HUES64 (cell line): Measurements from ENCODE around the gene CARM1.

Experiments
- H3K27ac ChIP-seq: 2 replicates; pipeline ENCODE4 v1.7.0; 2013; ENCODE audit warnings: low read depth, low read length, inconsistent platforms
- H3K27me3 ChIP-seq: 2 replicates; pipeline ENCODE4 v1.6.1; 2013; ENCODE audit warnings: mild to moderate bottlenecking, low read length; ENCODE audit not compliant: insufficient read depth
- H3K36me3 ChIP-seq: 2 replicates; pipeline ENCODE4 v1.6.1; 2013; ENCODE audit warnings: mild to moderate bottlenecking, low read length; ENCODE audit not compliant: insufficient read depth
- H3K4me1 ChIP-seq: 2 replicates; pipeline ENCODE4 v1.6.1; 2013; ENCODE audit warnings: mild to moderate bottlenecking, low read length, moderate library complexity; ENCODE audit not compliant: insufficient read depth
- H3K4me3 ChIP-seq: 2 replicates; pipeline ENCODE4 v1.5.1; 2013; ENCODE audit warnings: mild to moderate bottlenecking, low read length, moderate library complexity
- H3K9ac ChIP-seq: 2 replicates; pipeline ENCODE4 v1.6.1; 2013; ENCODE audit warnings: mild to moderate bottlenecking, low read depth, low read length
- H3K9me3 ChIP-seq: 2 replicates; pipeline ENCODE4 v1.6.1; 2013; ENCODE audit warnings: low read depth, low read length; ENCODE audit not compliant: insufficient read depth
- WGBS: fragments of 150-250, 120-280 bp; methylation state at CpG from one replicate; pipeline ENCODE4 v1.1.7; 2013; ENCODE audit warnings: missing lambda C conversion rate; 5-methylcytosine and 5-hydroxymethylcytosine counted together

CARM1 gene

GRCh38 chr19:10878253-10878652 lies 6.9 kb downstream of the CARM1 start:
- H3K36me3 ChIP-seq = peaks cover 3% of the 10 kb centered on the region; the same call in 1 of the 2 replicates
- H3K27ac ChIP-seq = peak overlapping the region; percentile 68; the same call in 1 of the 2 replicates
- no peak overlapping the region for H3K4me3 ChIP-seq
- no peaks in the 10 kb centered on the region for H3K27me3 ChIP-seq
- H3K9ac ChIP-seq = no peak overlapping the region; the same call in 1 of the 2 replicates
- H3K9me3 ChIP-seq = no peaks in the 10 kb centered on the region
- 95% methylated on average over 3 of the region's 3 CpGs for WGBS
- peaks cover 27% of the 10 kb centered on the region for H3K4me1 ChIP-seq

- Histone ChIP-seq H3K4me3 (no peak overlapping the region), H3K4me1 (peaks cover 38% of the 10 kb centered on the region), H3K27me3 (no peaks in the 10 kb centered on the region), H3K36me3 (no peaks in the 10 kb centered on the region), H3K27ac (peak overlapping the region; percentile 64; the same call in 1 of the 2 replicates), H3K9ac (no peak overlapping the region), H3K9me3 (no peaks in the 10 kb centered on the region)
- 41% methylated on average over 14 of the region's 14 CpGs for WGBS
Observed at GRCh38 chr19:10881403-10882107, 10.2 kb downstream of the CARM1 start.

- Histone ChIP-seq H3K9me3 (no peaks in the 10 kb centered on the region), H3K4me1 (peaks cover 43% of the 10 kb centered on the region), H3K27me3 (no peaks in the 10 kb centered on the region), H3K36me3 (no peaks in the 10 kb centered on the region), H3K9ac (no peak overlapping the region), H3K27ac (0 out of 2 replicates have a peak overlapping the region, but pooled peaks have one; percentile 19), H3K4me3 (no peak overlapping the region)
- 68% methylated on average over 9 of the region's 9 CpGs for WGBS
Observed at GRCh38 chr19:10882108-10882457, 10.7 kb downstream of the CARM1 start.

GRCh38 chr19:10884274-10884673 lies 12.9 kb downstream of the CARM1 start:
- Histone ChIP-seq H3K27me3 (no peaks in the 10 kb centered on the region), H3K36me3 (no peaks in the 10 kb centered on the region), H3K4me1 (peaks cover 63% of the 10 kb centered on the region), H3K9ac (no peak overlapping the region), H3K4me3 (no peak overlapping the region), H3K9me3 (no peaks in the 10 kb centered on the region), H3K27ac (no peak overlapping the region)
- 91% methylated on average over 2 of the region's 2 CpGs for WGBS

- no peaks in the 10 kb centered on the region for H3K36me3 ChIP-seq
- H3K4me3 ChIP-seq = no peak overlapping the region
- H3K4me1 ChIP-seq = peaks cover 55% of the 10 kb centered on the region
- no peaks in the 10 kb centered on the region for H3K27me3 ChIP-seq
- no peaks in the 10 kb centered on the region for H3K9me3 ChIP-seq
- WGBS = 71% methylated on average over 20 of the region's 20 CpGs
- peak overlapping the region; percentile 21; the same call in 1 of the 2 replicates for H3K27ac ChIP-seq
- no peak overlapping the region for H3K9ac ChIP-seq
Observed at GRCh38 chr19:10885201-10886169, 14.1 kb downstream of the CARM1 start.

- Histone ChIP-seq H3K9ac (peak overlapping the region; percentile 46; the same call in 1 of the 2 replicates), H3K9me3 (no peaks in the 10 kb centered on the region), H3K4me3 (no peak overlapping the region), H3K4me1 (peaks cover 55% of the 10 kb centered on the region), H3K27ac (peak overlapping the region; percentile 93), H3K36me3 (no peaks in the 10 kb centered on the region), H3K27me3 (no peaks in the 10 kb centered on the region)
- WGBS = 68% methylated on average over 9 of the region's 9 CpGs
Observed at GRCh38 chr19:10887616-10888367, 16.4 kb downstream of the CARM1 start.

- H3K27ac ChIP-seq = peak overlapping the region; percentile 93
- no peaks in the 10 kb centered on the region for H3K27me3 ChIP-seq
- 10% methylated on average over 13 of the region's 13 CpGs for WGBS
- peak overlapping the region; percentile 57 for H3K9ac ChIP-seq
- peaks cover 55% of the 10 kb centered on the region for H3K4me1 ChIP-seq
- H3K9me3 ChIP-seq = no peaks in the 10 kb centered on the region
- no peaks in the 10 kb centered on the region for H3K36me3 ChIP-seq
- no peak overlapping the region for H3K4me3 ChIP-seq
Observed at GRCh38 chr19:10888421-10888866, 17.1 kb downstream of the CARM1 start.

GRCh38 chr19:10889880-10890279 lies 18.5 kb downstream of the CARM1 start:
- H3K36me3 ChIP-seq = no peaks in the 10 kb centered on the region
- H3K4me1 ChIP-seq = peaks cover 59% of the 10 kb centered on the region
- H3K4me3 ChIP-seq = no peak overlapping the region
- H3K27ac ChIP-seq = no peak overlapping the region
- no peaks in the 10 kb centered on the region for H3K9me3 ChIP-seq
- H3K27me3 ChIP-seq = no peaks in the 10 kb centered on the region
- H3K9ac ChIP-seq = no peak overlapping the region
- 84% methylated on average over 4 of the region's 4 CpGs for WGBS

GRCh38 chr19:10891405-10892086 lies 20.2 kb downstream of the CARM1 start:
- no peak overlapping the region for H3K4me3 ChIP-seq
- peak overlapping the region; percentile 36; the same call in 1 of the 2 replicates for H3K9ac ChIP-seq
- H3K9me3 ChIP-seq = no peaks in the 10 kb centered on the region
- no peaks in the 10 kb centered on the region for H3K36me3 ChIP-seq
- H3K4me1 ChIP-seq = peaks cover 54% of the 10 kb centered on the region
- peak overlapping the region; percentile 56 for H3K27ac ChIP-seq
- no peaks in the 10 kb centered on the region for H3K27me3 ChIP-seq
- 72% methylated on average over 20 of the region's 21 CpGs for WGBS

- no peaks in the 10 kb centered on the region for H3K27me3 ChIP-seq
- 88% methylated on average over 13 of the region's 13 CpGs for WGBS
- H3K4me1 ChIP-seq = peaks cover 46% of the 10 kb centered on the region
- no peaks in the 10 kb centered on the region for H3K9me3 ChIP-seq
- H3K27ac ChIP-seq = peak overlapping the region; percentile 56; the same call in 1 of the 2 replicates
- H3K36me3 ChIP-seq = no peaks in the 10 kb centered on the region
- H3K9ac ChIP-seq = no peak overlapping the region
- H3K4me3 ChIP-seq = no peak overlapping the region
Observed at GRCh38 chr19:10892256-10892655, 20.9 kb downstream of the CARM1 start.
